Posterior cingulate gyrus (tissue), 11 donors: ENCODE measurements around the gene USP3.

Experiments used
- DNase-seq, 10 donors: peaks; one replicate each; pipeline versions ENCODE4 v3.0.0 to v3.0.0-alpha.2; 2020 to 2021; ENCODE audit warnings: mixed read lengths in 3 of 10
- intact Hi-C: fragments of 100-400 bp; cut with DNase I; formaldehyde crosslinking; loops from one replicate; pipeline ENCODE4 v1.15.1; 2023

The USP3 gene

GRCh38 chr15:63628123-63628822, 123.9 kb downstream of the USP3 start:
- peak in 5 of 10 donors; percentile 37 to 83 (median 39) for DNase-seq

GRCh38 chr15:63630036-63630751, 125.8 kb downstream of the USP3 start:
- peak in 2 of 10 donors; percentile 24 to 52 for DNase-seq
- intact Hi-C loops, result no loop called here

More at GRCh38 chr15:63628123-63628822, 123.9 kb downstream of the USP3 start:
- intact Hi-C loops, result no loop called here

GRCh38 chr15:63633312-63633711, 128.9 kb downstream of the USP3 start:
- intact Hi-C loops, result no loop called here
- no peak for DNase-seq

- no peak for DNase-seq
Measured at GRCh38 chr15:63634154-63634553, 129.8 kb downstream of the USP3 start.

DNA sequence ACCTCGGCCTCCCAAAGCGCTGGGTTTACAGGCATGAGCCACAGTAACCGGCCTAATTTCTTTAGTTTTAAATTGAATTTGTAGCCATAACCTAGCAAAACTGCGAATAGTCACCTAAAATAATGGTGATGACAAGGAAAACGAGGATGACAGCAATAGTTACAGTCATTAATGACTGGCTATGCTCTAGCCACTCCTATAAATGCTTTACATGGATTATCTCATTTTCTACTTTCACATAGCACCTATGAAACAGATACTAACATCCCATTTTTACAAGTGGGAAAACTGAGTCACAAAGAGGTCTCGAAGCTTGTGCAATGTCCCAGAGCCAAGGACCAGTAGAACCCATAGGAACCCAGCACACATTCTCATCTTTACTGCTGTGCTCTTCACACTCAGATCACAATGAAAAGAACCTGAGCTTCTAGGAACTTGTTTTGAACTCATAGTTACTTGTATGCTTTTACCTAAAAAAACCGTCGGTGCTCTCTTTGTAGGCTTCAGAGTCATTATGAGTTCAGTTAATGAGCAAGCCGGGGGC, 132.2 kb downstream of the USP3 start:
- intact Hi-C loops, result no loop called here
- DNase-seq, result no peak

More at GRCh38 chr15:63634154-63634553, 129.8 kb downstream of the USP3 start:
- intact Hi-C loops, result no loop called here

DNA sequence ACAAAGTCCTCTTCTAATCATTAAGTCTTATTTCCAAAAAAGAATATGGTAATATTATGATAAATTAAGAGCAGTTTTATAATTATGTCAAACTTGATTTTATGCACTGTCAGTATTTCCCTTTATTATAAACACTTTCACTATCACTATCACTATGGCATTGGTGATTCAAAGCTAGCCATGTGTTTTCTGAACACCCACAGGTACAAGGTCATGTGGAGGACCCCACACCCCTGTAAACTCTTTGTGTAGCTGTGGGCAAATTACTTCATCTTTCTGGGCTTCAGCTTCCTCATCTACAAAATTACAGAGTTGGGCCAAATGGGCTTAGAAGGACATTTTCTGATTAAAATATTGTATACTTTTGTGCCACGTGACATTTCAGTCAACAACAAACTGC, 134.4 kb downstream of the USP3 start:
- no peak for DNase-seq
- intact Hi-C loops, result no loop called here

- no peak for DNase-seq
- intact Hi-C loops, result no loop called here
Measured at GRCh38 chr15:63640146-63640545, 135.8 kb downstream of the USP3 start.
